A204.1 (cell line): Measurements from ENCODE around the gene PANK3.
"Not testable (repeated sequence)": the region's sequence is repeated elsewhere in the genome, so short reads cannot be mapped to it uniquely, and the experiment has no call there.

Experiments
- FAIRE-seq: peaks from 2 replicates; lab custom pipeline; 2012; peaks lifted over from hg19 to GRCh38; lab: Jason Lieb, UNC

Gene PANK3

GRCh38 chr5:168552146-168552545 lies 27.0 kb downstream of the PANK3 start:
- FAIRE-seq = no peak

GRCh38 chr5:168550656-168551055 lies 28.5 kb downstream of the PANK3 start:
- FAIRE-seq = no peak

- no peak for FAIRE-seq
These were observed 29.6 kb downstream of the PANK3 start for GRCh38 chr5:168549554-168549953.

- no peak for FAIRE-seq
These were observed 42.0 kb downstream of the PANK3 start for GRCh38 chr5:168537176-168537575.

GRCh38 chr5:168534351-168534750 lies 44.8 kb downstream of the PANK3 start:
- FAIRE-seq = not testable (repeated sequence)

- FAIRE-seq = no peak
These were observed 46.9 kb downstream of the PANK3 start for GRCh38 chr5:168531987-168532864.

- no peak for FAIRE-seq
These were observed 48.0 kb downstream of the PANK3 start for GRCh38 chr5:168531191-168531590.

- no peak for FAIRE-seq
These were observed 48.5 kb downstream of the PANK3 start for GRCh38 chr5:168530621-168531150.

- no peak for FAIRE-seq
These were observed 49.6 kb downstream of the PANK3 start for GRCh38 chr5:168529374-168530234.

- FAIRE-seq = no peak
These were observed 50.4 kb downstream of the PANK3 start, which contains the start of gene FBLL1 for GRCh38 chr5:168528521-168529373. TSS of gene FBLL1 (plus strand) at chr5:168529305. CDS start at chr5:168529505, 200 bp downstream.

GRCh38 chr5:168527756-168528295 lies 51.3 kb downstream of the PANK3 start:
- FAIRE-seq = no peak

GRCh38 chr5:168525856-168526255 lies 53.3 kb downstream of the PANK3 start:
- no peak for FAIRE-seq

- FAIRE-seq = no peak
These were observed 65.2 kb downstream of the PANK3 start for GRCh38 chr5:168513861-168514428.

- no peak for FAIRE-seq
These were observed 76.5 kb downstream of the PANK3 start for GRCh38 chr5:168502563-168503237.
